Stimulated activated CD8-positive, alpha-beta memory T cell treated with anti-CD3 and anti-CD28 coated beads, Interleukin-15, amount 100 ng/mL, for 4 hours (primary cell): ENCODE results near the gene ANKRD31.
"Not testable (repeated sequence)": the region's sequence is repeated elsewhere in the genome, so short reads cannot be mapped to it uniquely, and the experiment has no call there.

Experiments
- DNase-seq, 2 donors: peaks; one replicate each; pipeline ENCODE4 v3.0.0-alpha.2; 2020; ENCODE audit warnings: low read depth in 2 of 2

Gene ANKRD31

DNA sequence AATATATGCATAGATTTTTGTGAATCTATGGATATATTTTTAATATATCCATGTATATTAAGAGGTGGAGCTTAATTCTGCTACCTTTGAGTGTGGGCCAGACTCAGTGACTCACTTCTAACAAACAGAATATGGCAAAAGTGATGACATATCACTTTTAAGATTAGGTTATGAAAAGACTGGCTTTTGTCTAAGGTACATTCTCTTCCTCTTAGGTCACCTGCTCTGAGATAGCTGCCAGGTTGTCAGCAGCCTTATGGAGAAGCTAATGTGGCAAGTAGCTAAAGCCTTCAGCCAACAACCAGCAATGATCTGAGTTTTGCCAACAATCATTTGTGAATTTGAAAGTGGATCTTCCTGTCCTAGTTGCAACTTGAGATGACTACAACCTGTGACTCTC, 83.8 kb downstream of the ANKRD31 start:
- no peak for DNase-seq

DNA sequence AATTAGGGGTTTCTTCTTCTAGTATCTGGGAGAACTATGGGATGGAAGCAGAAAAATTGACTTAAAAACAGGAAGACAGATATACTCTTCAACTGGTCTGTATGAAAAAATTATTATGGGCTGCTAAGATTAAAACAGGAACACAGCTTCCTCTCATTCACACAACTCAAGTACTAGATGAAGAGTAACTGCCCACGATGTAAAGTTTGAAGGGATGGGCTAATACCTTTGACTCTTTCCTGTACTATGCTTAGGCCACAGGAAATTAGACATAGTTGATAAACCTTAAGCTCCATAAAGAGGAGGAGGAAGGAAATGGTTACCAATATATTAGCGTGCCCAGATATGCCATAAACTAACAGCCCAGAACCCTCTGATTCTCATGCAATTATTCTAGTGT, 88.6 kb downstream of the ANKRD31 start:
- no peak for DNase-seq

DNA sequence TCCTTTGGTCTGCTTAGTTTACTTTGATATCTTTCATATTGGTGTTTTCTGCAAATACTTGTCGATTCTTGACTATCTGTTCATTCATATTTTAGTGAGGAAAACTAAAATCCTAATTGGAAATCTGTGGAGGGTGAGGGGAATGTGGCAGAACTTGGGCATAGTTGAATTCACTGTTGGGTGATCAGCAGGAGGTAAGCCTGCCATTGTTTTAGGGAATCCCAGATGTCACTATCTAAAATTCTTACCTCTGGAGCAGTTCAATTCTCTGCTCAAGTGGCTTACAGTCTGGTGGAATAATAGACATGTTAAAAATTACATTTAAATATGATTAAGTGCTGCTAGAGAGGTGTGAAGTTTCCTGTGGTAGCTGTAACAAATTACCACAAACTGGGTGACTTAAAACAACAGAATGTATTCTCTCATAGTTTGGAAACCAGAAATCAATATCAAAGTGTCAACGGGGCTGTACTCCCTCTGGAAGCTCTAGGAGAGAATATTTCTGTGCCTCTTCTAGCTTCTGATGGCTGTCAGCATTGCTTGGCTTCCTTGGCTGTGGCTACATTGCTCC, 94.0 kb downstream of the ANKRD31 start:
- DNase-seq, result no peak

DNA sequence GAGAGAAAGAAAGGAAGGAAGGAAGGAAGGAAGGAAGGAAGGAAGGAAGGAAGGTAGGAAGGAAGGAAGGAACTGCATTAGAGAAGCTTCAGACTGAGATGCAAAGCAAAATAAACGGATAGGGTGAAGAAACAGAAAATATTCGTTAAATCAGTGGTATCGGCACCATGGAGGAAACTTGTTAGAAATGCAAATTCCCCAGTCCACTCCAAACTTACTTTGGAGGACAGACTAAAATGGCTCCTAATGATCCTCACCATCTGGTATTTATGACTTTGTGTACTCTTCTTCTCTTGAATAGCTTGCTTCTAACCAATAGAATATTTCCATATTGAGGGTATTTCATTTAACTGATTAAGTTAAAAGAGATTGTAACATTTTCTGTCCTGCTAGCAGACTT, 96.4 kb downstream of the ANKRD31 start:
- no peak for DNase-seq

DNA sequence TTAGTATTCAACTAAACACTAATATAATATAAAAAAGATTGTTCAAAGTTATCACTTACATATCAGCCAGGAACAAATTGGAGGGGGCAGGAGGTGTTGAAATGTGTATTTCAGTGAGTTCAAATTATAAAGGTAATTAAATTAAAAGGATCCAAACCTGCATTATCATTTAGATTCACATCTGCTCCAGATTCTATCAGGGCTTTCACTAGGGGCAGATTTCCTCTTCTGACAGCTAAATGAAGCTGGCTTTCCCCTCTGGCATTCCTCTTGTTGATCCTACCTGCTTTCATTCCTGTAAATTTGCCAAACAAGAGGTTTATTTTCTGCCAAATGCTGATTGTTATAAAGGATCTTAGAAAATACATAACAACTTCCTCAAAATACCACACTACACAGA, 98.0 kb downstream of the ANKRD31 start:
- DNase-seq, result no peak

DNA sequence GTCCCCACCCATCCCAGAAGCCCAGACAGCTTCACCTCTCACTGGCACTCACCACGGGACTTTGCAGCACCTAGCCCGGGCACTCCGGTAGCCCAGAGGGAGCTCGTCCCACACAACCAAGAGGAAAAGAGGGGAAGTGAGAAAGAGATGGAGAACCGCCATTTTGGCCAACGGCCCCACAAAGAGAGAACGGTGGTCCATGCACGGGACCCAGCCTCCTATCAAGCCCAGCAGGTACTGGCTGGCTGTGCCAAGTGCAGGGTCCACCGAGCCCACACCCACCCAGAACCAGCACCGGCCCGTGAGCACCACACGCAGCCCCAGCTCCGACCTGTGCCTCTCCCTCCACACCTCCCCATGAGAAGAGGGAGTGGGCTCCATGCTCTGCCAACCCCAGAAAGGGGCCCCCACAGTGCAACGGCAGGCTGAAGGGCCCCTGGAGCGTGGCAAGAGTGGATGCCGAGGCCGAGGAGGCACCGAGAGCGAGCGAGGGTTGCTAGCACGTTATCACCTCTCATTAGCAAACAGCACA, 105.8 kb downstream of the ANKRD31 start:
- DNase-seq, result no peak

DNA sequence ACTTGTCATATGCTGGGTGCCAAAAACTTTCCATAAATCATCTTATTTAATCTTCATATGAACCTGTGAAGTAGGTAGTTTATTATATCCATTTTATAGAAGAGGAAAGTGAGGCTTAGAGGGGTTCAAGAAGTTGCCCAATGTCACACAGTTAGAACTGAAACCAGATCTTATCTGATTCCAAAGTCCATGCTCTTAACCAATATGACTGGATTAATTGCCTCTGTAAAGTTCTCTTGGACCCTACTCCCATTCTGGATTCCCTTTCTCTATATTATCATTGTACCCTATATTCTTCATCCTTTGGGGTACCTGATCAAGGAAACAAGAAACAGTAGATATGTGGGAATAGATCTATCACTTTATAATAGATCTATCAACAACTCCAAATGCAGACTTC, 119.8 kb downstream of the ANKRD31 start:
- no peak for DNase-seq

DNA sequence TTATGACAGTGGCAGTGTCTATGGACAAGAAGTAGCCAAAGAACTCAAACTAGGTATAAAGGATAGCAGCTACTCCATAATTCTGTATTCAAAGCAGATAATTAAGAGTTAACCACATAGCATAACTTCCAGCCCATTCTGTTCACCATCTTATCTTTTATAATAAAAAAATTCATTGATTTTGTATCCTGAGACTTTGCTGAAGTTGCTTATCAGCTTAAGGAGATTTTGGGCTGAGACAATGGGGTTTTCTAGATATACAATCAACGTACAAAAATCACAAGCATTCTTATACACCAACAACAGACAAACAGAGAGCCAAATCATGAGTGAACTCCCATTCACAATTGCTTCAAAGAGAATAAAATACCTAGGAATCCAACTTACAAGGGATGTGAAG, 122.4 kb downstream of the ANKRD31 start:
- DNase-seq, result not testable (repeated sequence)

DNA sequence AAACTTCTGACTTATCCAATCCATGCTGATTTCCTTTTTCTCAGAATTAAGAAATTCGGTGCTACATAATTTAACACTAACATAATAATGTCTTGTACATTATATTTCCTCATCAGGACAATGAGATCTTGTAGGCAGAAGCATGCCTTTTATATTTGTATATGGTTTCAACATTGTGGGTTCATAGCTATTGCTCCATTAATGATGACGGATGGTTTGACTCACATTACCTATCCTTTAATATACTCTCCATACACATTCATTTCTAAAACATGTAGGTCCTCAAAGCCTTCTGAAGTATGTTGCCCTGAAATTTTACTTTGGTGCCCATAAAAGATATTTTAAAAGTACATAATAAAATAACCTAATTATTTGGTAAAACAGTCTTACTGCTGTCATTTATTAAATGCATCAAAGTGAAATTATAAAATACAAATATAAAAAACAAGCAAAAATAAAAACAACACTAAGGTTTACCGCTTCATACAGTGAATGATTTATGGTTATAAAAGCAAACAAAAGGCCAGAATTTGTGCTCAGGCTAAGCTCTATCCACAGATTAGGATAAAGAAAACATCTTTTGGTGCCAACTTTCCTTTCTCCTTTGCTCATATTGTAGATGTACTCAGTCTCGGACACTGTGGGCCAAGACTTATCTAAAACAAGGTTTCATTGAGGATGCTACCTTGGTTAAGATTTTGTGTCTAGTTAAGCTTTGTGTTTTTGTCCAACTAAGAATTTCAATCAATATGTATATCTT, 123.1 kb downstream of the ANKRD31 start:
- DNase-seq, result no peak

DNA sequence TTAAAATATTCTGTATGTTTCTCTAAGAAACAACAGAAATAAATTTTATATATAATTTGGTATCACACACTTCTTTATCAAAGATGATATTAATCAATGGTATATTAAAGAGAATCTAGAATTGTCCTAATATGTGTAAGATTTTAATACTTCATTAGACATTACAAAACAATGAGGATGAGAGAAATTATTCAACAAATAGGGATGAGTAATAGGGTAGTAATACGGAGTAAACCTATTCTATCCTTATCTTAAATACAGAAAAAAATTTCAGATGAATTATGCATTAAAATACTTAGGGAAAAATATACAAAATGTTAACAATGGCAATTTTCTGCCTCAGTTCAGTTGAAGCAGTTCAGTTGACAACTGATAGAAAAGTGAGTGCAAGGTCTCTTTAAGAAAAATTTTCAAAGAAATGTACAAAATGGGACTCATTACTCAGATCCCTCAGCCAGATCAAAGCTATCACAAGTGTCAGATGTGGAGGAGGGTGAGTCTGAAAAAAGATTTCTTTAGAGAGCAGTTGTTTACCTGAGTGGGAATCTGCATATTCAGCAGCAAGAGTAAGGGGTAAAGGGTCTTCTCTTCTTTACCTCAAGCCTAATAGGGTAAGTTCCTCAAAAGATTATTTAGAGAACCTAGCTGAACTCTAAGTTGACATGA, 127.6 kb downstream of the ANKRD31 start:
- DNase-seq, result no peak

DNA sequence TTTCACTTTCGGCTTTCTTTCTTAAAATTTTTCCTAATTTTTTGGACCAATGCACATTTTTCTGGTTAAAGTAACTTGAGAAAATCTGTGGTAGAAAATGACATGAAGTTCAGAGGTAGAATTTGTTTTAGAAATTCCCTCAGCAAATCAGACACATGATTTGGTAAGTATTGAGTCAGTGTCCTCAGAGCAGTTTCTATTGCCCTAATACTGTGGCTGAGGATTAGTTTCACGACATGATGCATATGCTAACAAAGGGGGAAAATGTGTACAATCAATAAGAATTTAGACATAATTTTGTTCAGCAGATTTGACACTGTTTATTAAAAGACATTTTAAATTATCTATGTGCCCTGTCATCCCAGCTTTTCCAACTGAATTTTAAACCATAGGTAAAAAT, 128.2 kb downstream of the ANKRD31 start:
- DNase-seq, result no peak

DNA sequence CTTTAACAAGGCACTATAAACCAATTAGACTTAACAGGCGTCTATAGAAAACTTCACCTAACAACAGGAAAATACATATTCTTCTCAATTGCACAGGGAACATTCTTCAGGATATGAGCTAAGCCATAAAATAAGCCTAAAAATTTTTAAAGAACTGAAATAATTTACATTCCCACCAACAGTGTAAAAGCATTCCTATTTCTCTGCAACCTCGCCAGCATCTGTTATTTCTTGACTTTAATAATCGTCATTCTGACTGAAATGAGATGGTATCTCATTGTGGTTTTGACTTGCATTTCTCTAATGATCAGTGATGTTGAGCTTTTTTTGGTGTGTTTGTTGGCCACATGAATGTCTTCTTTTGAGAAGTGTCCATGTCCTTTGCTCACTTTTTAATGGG, 140.7 kb downstream of the ANKRD31 start:
- DNase-seq, result not testable (repeated sequence)

DNA sequence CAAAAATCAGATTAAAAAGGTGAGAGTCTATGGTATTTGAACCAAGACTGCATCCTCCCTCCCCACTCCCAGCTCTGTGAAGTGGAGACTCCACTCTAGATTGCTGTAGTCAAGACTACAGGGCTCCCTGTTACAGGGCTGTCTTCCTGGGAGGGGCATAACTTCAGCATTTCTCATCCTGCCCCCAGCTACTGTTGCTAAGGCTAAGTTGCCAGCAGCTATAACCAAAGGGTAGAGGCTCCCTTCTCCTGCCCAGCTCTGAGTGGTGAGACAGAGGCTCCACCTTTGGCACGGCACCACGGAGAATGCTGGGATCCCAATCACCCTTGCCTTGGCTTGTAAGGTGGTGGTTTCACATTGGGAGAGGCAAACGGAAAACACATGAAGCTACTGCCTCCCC, 145.1 kb downstream of the ANKRD31 start:
- DNase-seq, result no peak

DNA sequence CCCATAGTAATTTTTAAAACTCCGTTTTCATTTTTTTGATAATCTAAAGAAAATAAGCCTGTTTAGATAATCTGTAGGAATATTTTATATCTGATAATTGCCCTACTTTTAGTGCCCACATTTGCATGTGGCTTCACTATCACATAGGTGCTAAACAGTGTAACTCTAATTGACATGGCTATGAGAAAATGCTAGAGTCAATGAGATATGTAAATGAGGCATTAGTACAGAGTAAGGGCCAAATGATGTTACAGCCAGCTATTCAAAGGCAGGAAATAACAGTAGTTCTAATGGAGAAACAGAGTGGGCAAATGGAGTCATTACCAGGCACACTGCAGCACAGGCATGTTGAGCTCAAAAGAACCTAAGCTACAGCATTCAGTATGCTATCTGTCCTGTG, 147.0 kb downstream of the ANKRD31 start:
- DNase-seq, result no peak

DNA sequence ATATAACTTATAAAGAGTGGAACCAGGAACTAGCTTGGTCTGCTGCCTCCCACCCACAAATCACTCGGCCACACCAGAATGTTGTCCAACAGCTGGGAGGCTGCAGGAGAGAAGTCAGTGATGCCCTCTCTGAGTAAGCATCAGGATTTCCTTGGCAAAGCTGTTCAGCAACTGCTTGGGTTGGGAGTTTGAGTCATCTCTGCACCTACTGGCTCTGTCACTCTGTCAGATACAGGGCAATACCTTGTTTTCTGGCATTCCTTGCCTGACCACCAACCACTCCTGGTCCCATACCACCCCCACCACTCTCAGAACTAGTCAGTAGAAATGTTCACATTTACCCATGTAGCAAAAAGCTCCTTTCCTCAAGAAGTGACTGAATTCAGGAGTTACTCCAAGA, 147.5 kb downstream of the ANKRD31 start:
- DNase-seq, result no peak

DNA sequence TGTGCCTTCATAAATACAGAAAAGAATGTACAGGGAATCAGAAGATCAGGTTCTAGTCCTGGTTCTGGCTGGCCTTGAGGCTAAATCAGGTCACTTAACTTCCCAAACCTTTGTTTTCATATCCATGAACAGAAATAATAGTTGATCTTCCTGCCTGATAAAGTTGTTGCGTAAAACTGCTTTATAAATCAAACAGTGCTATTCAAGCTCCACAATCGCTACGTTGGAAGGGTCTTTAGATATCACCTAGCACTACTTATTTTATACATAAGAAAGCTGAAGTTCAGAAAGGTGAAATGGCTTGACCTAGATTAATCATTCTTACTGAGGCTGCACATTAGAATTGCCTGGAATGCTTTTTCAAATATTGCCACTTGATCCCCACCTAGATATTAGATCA, 148.0 kb downstream of the ANKRD31 start:
- DNase-seq, result no peak

DNA sequence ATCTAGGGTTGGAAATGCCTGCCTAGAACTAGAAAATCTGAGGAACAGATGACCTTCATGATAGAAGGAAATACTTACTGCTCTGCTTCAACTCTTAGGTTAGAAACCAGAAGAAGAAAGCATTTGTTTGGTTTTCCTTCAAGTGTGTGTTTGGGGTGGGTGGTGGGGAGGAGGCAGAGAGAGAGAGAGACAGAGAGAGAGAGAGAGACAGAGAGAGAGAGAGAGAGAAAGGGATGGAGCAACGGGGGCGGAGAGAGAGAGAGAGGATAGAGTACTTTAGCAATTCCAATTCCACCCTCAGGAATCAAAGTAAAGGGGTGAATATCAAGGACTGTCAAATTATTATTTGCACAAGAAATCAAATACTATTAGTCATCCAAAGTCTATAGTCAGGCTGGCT, 155.2 kb downstream of the ANKRD31 start:
- DNase-seq, result no peak

DNA sequence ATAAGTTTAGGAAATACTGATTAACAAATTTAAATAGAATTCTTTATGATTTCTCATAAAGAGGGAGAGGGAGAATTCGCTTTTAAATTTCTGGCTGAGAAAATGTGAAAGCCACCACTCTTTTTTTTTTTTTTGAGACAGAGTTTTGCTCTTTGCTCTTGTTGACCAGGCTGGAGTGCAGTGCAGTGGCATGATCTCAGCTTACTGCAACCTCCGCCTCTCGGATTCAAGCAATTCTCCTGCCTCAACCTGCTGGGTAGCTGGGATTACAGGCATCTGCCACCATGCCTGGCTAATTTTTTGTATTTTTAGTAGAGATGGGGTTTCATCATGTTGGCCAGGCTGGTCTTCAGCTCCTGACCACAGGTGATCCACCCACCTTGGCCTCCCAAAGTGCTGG, 157.3 kb downstream of the ANKRD31 start:
- DNase-seq, result not testable (repeated sequence)

DNA sequence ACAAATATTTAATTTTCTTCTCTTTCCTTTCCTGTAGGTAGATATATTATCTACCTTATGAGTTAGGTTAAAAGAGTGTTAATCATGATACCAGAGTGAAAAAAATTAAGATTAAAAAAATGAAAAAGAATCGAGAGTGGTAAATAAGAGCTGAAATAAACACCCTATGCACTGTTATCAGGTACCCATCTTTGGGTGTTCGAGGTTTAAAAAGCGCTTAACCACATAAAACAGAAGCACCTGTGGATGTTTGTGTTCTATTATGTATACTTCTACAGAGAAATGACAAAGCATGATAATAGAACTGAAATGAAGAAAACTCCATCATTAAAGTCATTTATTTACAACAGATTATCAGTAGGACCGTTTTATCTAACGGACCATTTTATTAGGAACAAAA, 158.7 kb downstream of the ANKRD31 start:
- no peak for DNase-seq

DNA sequence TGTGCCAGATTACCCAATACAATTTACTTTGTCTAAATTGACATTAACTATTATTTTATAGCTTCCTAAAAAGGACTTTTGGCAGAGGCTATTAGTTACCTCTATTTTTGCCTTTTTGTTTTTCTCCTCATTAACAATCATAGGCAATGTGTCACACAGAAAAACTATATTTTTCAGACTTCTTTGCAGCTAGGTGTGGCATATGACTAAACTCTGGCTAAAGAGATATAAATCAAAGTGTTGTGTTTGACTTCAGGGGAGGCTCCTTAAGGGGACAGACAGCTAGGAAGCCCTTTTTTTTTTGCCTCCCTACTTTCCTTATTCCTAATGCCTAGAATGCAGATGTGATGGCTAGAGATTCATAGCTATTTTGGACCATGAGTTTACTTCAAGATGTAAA, 164.6 kb downstream of the ANKRD31 start:
- no peak for DNase-seq

DNA sequence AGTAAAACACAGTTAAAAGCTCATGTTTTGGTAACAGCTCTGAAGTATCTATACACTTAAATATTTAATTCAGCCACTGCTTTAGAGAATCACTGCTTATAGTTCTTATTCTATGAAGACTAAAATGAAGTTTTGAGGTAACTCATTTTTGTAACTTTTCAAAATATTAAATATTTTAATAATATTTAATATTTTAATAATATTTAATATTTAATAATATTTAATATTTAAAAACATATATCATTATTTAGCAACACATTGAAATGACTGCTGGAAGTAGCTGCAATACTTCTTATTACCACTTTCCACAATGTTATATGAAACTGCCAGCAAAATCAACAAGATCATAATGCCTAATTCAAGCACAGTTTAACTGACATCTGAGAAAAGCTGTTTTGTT, 165.6 kb downstream of the ANKRD31 start:
- DNase-seq, result no peak

DNA sequence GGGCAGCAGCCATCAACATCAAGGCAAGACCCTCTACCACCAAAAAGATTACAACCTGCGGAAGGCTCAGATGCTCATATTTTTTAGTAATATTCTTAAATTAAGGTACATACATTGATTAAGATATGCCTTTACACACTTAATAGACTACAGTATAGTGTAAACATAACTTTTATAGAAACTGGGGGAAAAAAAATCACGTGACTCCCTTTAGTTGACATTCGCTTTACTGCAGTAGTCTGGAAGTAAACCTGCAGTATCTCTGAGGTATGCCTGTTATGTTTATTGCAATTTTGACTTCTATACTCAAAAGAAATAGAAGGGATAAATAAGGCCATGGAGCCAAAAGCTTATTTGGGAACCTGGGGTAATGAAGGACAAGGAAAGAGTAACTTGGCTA, 169.2 kb downstream of the ANKRD31 start:
- no peak for DNase-seq

DNA sequence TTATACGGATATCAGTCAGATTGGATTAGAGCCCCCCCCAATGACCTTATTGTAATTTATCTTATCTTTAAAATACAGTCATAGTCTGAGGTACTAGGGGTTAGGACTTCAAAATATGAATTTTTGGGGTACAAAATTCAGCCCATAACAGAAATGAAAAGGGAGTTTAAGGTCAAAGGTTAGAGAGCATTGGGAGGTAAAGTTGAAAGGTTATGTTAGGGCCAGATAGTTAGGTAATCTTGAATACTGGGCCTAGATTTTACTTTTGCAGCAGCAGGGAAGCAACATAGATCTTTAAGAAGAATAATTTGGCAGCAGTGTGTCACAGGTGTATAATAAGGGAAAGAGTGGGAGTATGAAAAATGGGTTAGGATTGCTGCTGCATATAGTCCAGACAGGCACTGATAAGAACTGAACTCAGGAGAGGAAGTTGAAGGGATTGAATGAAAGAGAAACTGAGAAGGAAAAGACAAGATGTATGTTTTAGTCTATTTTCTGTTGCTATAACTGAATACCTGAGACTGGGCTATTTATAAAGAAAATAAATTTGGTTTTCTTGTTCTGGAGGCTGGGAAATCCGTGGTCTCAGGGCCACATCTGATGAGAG, 173.7 kb downstream of the ANKRD31 start:
- DNase-seq, result no peak
